Measurements from ENCODE around the gene GNG3. TPM values are rescaled to one million over a fixed set of nuclear protein-coding genes. Genes with fewer than 3 reads are reported as not detected.
"Not testable (repeated sequence)": the region's sequence is repeated elsewhere in the genome, so short reads cannot be mapped to it uniquely, and the experiment has no call there.

The GNG3 gene
- total RNA-seq, 1 experiment from 2014 or later, result not detected

DNA sequence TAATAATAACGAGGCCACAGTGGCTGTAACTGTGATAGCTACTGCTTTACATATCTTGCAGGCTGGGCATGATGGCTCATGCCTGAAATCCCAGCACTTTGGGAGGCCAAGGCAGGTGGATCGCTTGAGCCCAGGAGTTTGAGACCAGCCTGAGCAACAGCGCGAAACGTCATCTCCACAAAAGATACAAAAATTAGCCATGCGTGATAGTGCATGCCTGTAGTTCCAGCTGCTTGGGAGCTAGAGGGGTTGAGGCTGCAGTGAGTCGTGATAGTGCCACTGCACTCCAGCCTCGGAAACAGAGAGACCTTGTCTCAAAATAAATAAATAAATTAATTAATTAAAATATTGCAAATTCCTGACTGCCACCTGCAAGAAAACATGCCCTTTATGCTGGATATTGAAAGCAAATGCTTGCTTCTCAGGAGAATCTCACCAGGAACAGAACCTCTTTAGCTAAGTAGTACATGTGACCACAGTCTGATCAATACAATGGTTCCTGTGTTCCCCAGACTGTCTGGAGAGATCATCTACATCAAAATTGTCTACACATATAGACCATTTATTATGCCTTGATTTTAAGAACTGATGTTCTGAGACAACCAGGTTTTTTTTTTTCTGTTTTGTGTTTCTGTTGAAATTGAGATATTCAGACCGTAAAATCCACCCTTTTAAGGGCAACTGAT, 40.1 kb downstream of the GNG3 start:
- peaks cover 6% of the 10 kb centered on the region for H3K4me1 Mint-ChIP-seq (ENCODE audit: insufficient read depth, unreplicated experiment)
- TF ChIP-seq, protein P1, sequence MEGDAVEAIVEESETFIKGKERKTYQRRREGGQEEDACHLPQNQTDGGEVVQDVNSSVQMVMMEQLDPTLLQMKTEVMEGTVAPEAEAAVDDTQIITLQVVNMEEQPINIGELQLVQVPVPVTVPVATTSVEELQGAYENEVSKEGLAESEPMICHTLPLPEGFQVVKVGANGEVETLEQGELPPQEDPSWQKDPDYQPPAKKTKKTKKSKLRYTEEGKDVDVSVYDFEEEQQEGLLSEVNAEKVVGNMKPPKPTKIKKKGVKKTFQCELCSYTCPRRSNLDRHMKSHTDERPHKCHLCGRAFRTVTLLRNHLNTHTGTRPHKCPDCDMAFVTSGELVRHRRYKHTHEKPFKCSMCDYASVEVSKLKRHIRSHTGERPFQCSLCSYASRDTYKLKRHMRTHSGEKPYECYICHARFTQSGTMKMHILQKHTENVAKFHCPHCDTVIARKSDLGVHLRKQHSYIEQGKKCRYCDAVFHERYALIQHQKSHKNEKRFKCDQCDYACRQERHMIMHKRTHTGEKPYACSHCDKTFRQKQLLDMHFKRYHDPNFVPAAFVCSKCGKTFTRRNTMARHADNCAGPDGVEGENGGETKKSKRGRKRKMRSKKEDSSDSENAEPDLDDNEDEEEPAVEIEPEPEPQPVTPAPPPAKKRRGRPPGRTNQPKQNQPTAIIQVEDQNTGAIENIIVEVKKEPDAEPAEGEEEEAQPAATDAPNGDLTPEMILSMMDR (IDR thresholded peaks at IDR 0.05; ENCODE audit: unreplicated experiment), result no peak
- DNase-seq (ENCODE audit: unreplicated experiment), result no peak
- BruUV-seq (replicated peaks), result no TSS peak
- ChIA-PET POLR2A (interaction anchor here (0.6 to 1.8 kb wide), 8 partner anchors 9 to 450 kb away, joined by 3 to 7 read pairs (median 4); partner anchors contain the start of genes HNRNPUL2 and TTC9C), CTCF (interaction anchor here (0.6 to 1.1 kb wide), 2 partner anchors 22 to 116 kb away, joined by 3 to 4 read pairs; no protein-coding TSS in a partner anchor)
- H3K27ac Mint-ChIP-seq (ENCODE audit: low read depth, unreplicated experiment), result no peak overlapping the region
- no peaks in the 10 kb centered on the region for H3K9me3 Mint-ChIP-seq (ENCODE audit: unreplicated experiment)
- H3K27me3 Mint-ChIP-seq (ENCODE audit: insufficient read depth, unreplicated experiment), result no peaks in the 10 kb centered on the region
- intact Hi-C loops (cut with micrococcal nuclease), result no loop called here
- no peak overlapping the region for H3K4me3 Mint-ChIP-seq (ENCODE audit: unreplicated experiment)
- H3K36me3 Mint-ChIP-seq (ENCODE audit: insufficient read depth, unreplicated experiment), result peaks cover 23% of the 10 kb centered on the region

DNA sequence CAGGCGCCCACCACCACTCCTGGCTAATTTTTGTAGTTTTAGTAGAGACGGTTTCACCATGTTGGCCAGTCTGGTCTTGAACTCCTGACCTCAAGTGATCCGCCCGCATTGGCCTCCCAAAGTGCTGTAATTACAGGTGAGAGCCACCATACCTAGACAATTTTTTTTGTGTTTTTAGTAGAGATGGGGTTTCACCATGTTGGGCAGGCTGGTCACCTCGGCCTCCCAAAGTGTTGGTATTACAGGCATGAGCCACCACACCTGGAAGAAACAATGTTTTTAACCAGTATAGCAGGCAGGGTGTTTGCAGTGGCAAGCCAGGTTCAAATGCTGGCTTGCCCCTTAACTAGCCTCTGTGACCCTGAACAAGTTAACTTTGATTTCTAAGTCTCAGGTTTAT, 42.5 kb downstream of the GNG3 start:
- BruUV-seq (replicated peaks); intact Hi-C loops (cut with micrococcal nuclease); H3K4me1 Mint-ChIP-seq (ENCODE audit: insufficient read depth, unreplicated experiment); H3K4me3 Mint-ChIP-seq (ENCODE audit: unreplicated experiment); H3K27ac Mint-ChIP-seq (ENCODE audit: low read depth, unreplicated experiment); H3K27me3 Mint-ChIP-seq (ENCODE audit: insufficient read depth, unreplicated experiment); H3K9me3 Mint-ChIP-seq (ENCODE audit: unreplicated experiment); DNase-seq (ENCODE audit: unreplicated experiment): not testable (repeated sequence)
- peaks cover 23% of the 10 kb centered on the region for H3K36me3 Mint-ChIP-seq (ENCODE audit: insufficient read depth, unreplicated experiment)
- ChIA-PET CTCF (interaction anchor here (0.6 kb wide), 2 partner anchors 34 to 86 kb away, joined by 3 read pairs; no protein-coding TSS in a partner anchor), POLR2A (interaction anchor here (6.7 kb wide), 1 partner anchor 21 kb away, joined by 127 read pairs; the partner anchor contains the start of genes HNRNPUL2 and TTC9C)

DNA sequence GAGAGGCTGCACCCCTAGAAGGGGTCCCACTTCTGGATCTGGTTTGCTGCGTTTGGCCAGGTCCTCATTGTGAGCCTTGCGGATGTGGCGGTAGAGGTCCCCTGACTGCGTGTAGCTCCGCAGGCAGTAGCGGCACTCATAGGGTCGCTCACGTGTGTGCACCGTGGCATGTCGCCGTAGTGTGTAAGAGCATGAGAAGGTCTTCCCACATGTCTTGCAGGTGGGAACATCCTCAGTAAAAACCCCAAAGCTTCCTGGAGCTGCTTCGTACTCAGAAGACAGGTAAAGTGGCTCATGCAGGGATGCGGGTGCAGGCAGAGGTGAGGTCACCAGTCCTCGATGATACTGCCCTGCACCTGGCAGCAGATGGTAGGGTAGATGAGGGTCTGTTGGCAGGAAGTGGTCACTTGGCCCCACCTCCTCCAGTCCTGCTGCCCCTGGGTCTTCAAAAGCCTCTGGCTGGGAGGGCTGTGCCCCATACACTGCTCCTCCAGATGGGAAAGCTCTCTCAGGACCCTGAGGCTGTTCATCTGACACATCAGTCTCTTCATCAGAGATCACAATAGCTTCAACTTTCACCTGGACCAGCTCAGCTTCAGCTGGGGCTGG, 44.8 kb downstream of the GNG3 start:
- H3K4me3 Mint-ChIP-seq (ENCODE audit: unreplicated experiment), result no peak overlapping the region
- intact Hi-C loops (cut with micrococcal nuclease), result no loop called here
- TF ChIP-seq, protein P1 (IDR thresholded peaks at IDR 0.05; ENCODE audit: unreplicated experiment), result no peak
- no peaks in the 10 kb centered on the region for H3K9me3 Mint-ChIP-seq (ENCODE audit: unreplicated experiment)
- peaks cover 6% of the 10 kb centered on the region for H3K4me1 Mint-ChIP-seq (ENCODE audit: insufficient read depth, unreplicated experiment)
- ChIA-PET POLR2A (interaction anchor here (2.4 to 6.7 kb wide), 6 partner anchors 11 to 103 kb away, joined by 22 to 127 read pairs (median 42); partner anchors contain the start of genes HNRNPUL2, POLR2G, TAF6L and TMEM179B), CTCF (interaction anchor here (0.7 to 1.4 kb wide), 5 partner anchors 10 to 804 kb away, joined by 3 to 5 read pairs (median 3); no protein-coding TSS in a partner anchor)
- no peak overlapping the region for H3K27ac Mint-ChIP-seq (ENCODE audit: low read depth, unreplicated experiment)
- H3K27me3 Mint-ChIP-seq (ENCODE audit: insufficient read depth, unreplicated experiment), result no peaks in the 10 kb centered on the region
- no peak for DNase-seq (ENCODE audit: unreplicated experiment)
- H3K36me3 Mint-ChIP-seq (ENCODE audit: insufficient read depth, unreplicated experiment), result peaks cover 23% of the 10 kb centered on the region
- no TSS peak for BruUV-seq (replicated peaks)

DNA sequence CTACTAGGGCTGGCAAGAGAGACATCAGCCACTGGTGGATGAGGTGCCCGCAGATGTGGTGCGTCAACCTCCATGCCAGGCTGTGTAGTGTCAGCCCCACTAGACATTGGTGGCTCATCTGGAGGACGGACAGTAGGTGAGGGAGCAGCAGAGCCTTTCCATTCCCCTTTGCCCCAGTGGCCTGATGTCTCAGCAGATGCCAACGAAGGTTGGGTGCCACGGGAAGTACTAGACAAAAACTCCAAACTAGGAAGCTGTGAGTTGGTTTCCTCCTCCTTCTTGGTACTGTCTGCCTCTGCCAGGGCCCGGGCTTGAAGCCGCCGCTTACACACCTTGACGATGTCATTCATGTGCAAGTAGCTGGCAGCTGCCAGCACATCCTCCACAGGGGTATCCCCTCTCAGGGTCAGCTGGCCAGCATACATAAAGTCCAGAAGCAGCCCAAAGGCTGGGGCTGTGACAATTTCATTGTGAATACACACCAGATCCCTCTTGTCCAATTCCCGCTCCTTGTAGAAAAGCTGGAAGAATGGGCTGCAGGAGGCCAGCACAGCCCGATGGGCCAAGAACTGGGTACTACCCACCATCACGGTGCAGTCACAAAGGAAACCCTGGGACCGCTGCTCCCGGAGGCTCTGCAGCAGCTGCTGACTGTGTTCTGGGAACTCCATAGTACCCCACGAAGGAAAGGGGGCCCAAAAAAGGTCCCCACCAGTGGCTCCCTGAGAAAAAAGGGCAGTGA, 45.7 kb downstream of the GNG3 start:
- ChIA-PET CTCF (interaction anchor here (0.6 to 1.8 kb wide), 11 partner anchors 9 to 1336 kb away, joined by 3 to 9 read pairs (median 4); partner anchors contain the start of genes HNRNPUL2, TAF6L and TMEM179B), POLR2A (interaction anchor here (0.6 to 6.7 kb wide), 42 partner anchors 10 to 1552 kb away, joined by 3 to 127 read pairs (median 5); partner anchors contain the start of genes AHNAK, B3GAT3, C11orf98 and CSKMT)
- TF ChIP-seq, protein P1 (IDR thresholded peaks at IDR 0.05; ENCODE audit: unreplicated experiment), result no peak
- Mint-ChIP-seq H3K4me3 (ENCODE audit: unreplicated experiment) (peak overlapping the region; percentile 98), H3K9me3 (ENCODE audit: unreplicated experiment) (no peaks in the 10 kb centered on the region), H3K27ac (ENCODE audit: low read depth, unreplicated experiment) (peak overlapping the region; percentile 96), H3K36me3 (ENCODE audit: insufficient read depth, unreplicated experiment) (peaks cover 23% of the 10 kb centered on the region), H3K4me1 (ENCODE audit: insufficient read depth, unreplicated experiment) (peaks cover 6% of the 10 kb centered on the region), H3K27me3 (ENCODE audit: insufficient read depth, unreplicated experiment) (no peaks in the 10 kb centered on the region)
- no peak for DNase-seq (ENCODE audit: unreplicated experiment)
- BruUV-seq (replicated peaks), result TSS peak; percentile 79
- intact Hi-C loops (cut with micrococcal nuclease), result no loop called here

All from MCF 10A (cell line).